ENCODE data around the gene SQSTM1.
A peak's percentile ranks its signal among the peaks of the same experiment; 100 is the strongest.
"Not testable (repeated sequence)": the region's sequence is repeated elsewhere in the genome, so short reads cannot be mapped to it uniquely, and the experiment has no call there.

Gene SQSTM1

GRCh38 chr5:179869641-179870402, 49.1 kb downstream of the SQSTM1 start:
- no peak overlapping the region for H3K4me3 ChIP-seq (ENCODE audit: low read depth, low read length)
- TF ChIP-seq CTCF (IDR thresholded peaks at IDR 0.05; ENCODE audit: control insufficient read depth, extremely low read depth, insufficient read depth), result no peak
- DNase-seq (ENCODE audit: low read depth), result no peak

- no peak overlapping the region for H3K4me3 ChIP-seq (ENCODE audit: low read depth, low read length)
- peak; percentile 15 for DNase-seq (ENCODE audit: low read depth)
- peak; percentile 41; the same call in 1 of the 2 replicates for TF ChIP-seq CTCF (IDR thresholded peaks at IDR 0.05; ENCODE audit: control insufficient read depth, extremely low read depth, insufficient read depth)
Observed at GRCh38 chr5:179870403-179870903, 49.7 kb downstream of the SQSTM1 start.

DNA sequence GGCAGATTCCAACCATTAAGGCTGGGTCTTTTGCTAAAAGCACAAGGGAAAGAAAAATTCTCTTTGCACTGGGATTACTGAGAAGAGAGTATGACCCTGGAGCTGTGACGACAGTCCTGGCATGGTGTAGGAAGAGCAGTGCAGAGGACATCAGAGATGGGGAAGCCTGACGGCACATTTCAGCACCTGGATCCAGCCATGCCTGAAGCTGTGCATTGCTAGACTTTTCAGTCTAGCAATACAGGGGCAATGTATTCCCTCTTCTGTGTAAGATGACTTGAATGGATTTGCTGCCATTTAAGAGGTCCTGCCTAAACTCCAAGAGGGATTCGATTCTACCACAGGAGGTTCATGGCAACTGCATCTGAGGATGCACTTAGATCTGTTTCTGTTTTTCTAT, 50.2 kb downstream of the SQSTM1 start:
- no peak overlapping the region for H3K4me3 ChIP-seq (ENCODE audit: low read depth, low read length)
- TF ChIP-seq CTCF (IDR thresholded peaks at IDR 0.05; ENCODE audit: control insufficient read depth, extremely low read depth, insufficient read depth), result no peak
- no peak for DNase-seq (ENCODE audit: low read depth)

- not testable (repeated sequence) for DNase-seq (ENCODE audit: low read depth); H3K4me3 ChIP-seq (ENCODE audit: low read depth, low read length)
Observed at GRCh38 chr5:179871533-179871932, 50.8 kb downstream of the SQSTM1 start.

- no peak overlapping the region for H3K4me3 ChIP-seq (ENCODE audit: low read depth, low read length)
- DNase-seq (ENCODE audit: low read depth), result no peak
- TF ChIP-seq CTCF (IDR thresholded peaks at IDR 0.05; ENCODE audit: control insufficient read depth, extremely low read depth, insufficient read depth), result no peak
Observed at GRCh38 chr5:179872055-179872827, 51.5 kb downstream of the SQSTM1 start.

- no peak for TF ChIP-seq CTCF (IDR thresholded peaks at IDR 0.05; ENCODE audit: control insufficient read depth, extremely low read depth, insufficient read depth)
- H3K4me3 ChIP-seq (ENCODE audit: low read depth, low read length), result no peak overlapping the region
- no peak for DNase-seq (ENCODE audit: low read depth)
Observed at GRCh38 chr5:179872828-179873575, 52.3 kb downstream of the SQSTM1 start.
